WI38 (cell line): Measurements from ENCODE around the gene RHEX.

ENCODE experiments used
- H3K4me3 ChIP-seq: 2 replicates; pipeline ENCODE4 v1.5.1; 2011; ENCODE audit warnings: low read depth, mild to moderate bottlenecking, control low read depth, low read length
- CTCF ChIP-seq: IDR thresholded peaks from 2 replicates; pipeline ENCODE4 v1.5.1; 2012; ENCODE audit warnings: low read depth, mild to moderate bottlenecking, control low read depth, low read length

The RHEX gene

GRCh38 chr1:206011057-206011456 lies 41.9 kb upstream of the RHEX start:
- TF ChIP-seq CTCF, result no peak

GRCh38 chr1:206012086-206012859 lies 40.7 kb upstream of the RHEX start:
- no peak for TF ChIP-seq CTCF
- no peak overlapping the region for H3K4me3 ChIP-seq

More at GRCh38 chr1:206011057-206011456, 41.9 kb upstream of the RHEX start:
- H3K4me3 ChIP-seq, result no peak overlapping the region

- no peak overlapping the region for H3K4me3 ChIP-seq
- no peak for TF ChIP-seq CTCF
Measured at GRCh38 chr1:206013026-206013795, 39.8 kb upstream of the RHEX start.

GRCh38 chr1:206014601-206015000 lies 38.4 kb upstream of the RHEX start:
- TF ChIP-seq CTCF, result no peak
- H3K4me3 ChIP-seq, result no peak overlapping the region

GRCh38 chr1:206015071-206015470 lies 37.9 kb upstream of the RHEX start:
- no peak for TF ChIP-seq CTCF
- no peak overlapping the region for H3K4me3 ChIP-seq

GRCh38 chr1:206020393-206021007 lies 32.5 kb upstream of the RHEX start:
- no peak for TF ChIP-seq CTCF
- no peak overlapping the region for H3K4me3 ChIP-seq

- no peak overlapping the region for H3K4me3 ChIP-seq
- no peak for TF ChIP-seq CTCF
Measured at GRCh38 chr1:206021008-206021625, 31.9 kb upstream of the RHEX start.
